SK-MEL-5 (cell line): ENCODE data around the gene BABAM2. TPM values are rescaled to one million over a fixed set of nuclear protein-coding genes. Genes with fewer than 3 reads are reported as not detected.
"Not testable (repeated sequence)": the region's sequence is repeated elsewhere in the genome, so short reads cannot be mapped to it uniquely, and the experiment has no call there.

Experiments used
- DNase-seq: peaks from one replicate; pipeline ENCODE4 v3.0.0-alpha.2; 2016; ENCODE audit warnings: low read depth, low spot score
- in situ Hi-C: cut with HindIII; loops from 2 replicates; pipeline ENCODE4 v1.10.0; 2016; ENCODE audit warnings: low sequenced_read_pairs, high pct_unique_total_duplicates, low pct_unique_long_range_greater_than_20kb
- total RNA-seq: library from RNA; depleted of rRNA; stranded (reverse); fragments of >200 nt; shearing (Covaris generic); gene quantifications from 2 replicates; pipeline ENCODE4 v1.2.3, GENCODE V29; 2014

BABAM2 gene
- total RNA-seq, 1 experiment from 2014 or later, result 50.7 TPM

DNA sequence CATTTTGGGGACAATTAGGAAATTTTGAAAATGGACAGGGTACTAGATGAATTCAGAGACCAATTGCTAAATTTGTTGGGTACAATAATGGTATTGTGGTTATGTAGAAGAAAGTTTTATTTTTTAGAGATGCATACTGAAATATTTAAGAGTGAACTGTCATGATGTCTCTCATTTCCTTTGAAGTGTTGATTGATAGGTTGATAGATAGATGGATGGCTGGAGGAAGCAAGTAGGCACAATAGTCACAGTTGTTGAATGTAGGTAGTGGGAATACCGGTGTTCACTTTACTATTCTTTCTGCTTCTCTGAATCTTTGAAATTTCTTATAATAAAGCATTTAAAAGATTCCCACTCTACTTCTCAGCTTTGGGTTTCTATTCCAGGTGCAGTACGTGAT, 350.4 kb downstream of the BABAM2 start:
- DNase-seq, result no peak
- in situ Hi-C loops, result no loop called here

DNA sequence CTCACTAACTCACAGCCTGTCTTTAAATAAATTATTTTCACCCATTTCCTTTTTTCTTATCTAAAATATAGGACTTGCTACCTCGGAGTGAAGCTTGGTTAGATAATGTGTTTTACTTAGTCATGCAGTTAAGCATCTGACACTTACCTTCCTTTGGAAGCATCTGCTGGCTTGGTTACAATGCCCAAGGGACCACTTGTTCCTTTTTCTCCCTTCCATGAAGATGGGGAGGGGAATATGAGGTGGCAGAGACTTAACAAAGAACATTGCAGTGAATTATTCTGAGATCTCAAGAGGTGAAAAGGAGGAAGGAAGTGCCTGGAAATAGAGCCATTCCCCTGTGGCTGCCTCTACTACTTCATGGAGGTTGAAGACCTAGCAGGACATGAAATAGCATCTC, 356.8 kb downstream of the BABAM2 start:
- no peak for DNase-seq
- in situ Hi-C loops, result no loop called here

DNA sequence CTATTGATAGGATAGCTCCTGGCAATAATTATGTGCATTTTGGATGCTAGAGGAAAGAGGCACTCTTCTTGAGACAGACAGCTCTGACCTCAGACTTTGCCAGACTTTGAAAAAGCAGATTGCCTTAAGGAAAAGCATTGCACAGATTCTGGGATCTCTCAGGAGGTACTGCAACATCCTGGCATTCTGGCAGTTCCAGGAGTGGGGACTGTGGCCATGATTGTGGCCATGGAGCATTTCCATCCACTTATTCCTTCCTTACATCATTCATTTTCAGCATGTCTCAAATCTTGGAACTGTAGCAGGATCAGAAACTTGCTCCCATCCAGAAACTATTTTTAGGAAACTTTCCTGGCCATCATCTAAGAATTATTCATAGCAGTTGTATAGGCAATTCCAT, 357.2 kb downstream of the BABAM2 start:
- in situ Hi-C loops, result no loop called here
- no peak for DNase-seq

DNA sequence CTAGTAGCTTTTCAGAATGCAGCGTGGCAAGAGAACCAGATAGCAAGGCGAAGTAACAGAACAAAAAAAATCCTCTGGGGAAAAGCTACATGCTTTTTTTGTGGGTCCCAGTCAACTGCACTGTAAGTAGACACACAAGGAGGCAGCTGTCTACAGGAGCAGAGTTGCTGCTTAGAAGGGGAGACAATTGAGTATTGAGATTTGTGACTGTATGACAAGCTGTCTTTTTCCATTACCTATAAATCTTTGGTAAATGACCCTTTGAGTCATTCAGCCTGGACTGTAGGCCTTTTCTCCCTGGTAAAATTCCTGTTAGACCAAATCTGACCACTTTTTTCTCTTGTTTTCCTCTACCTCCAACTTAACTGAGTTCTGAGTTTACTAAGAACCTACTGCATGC, 358.0 kb downstream of the BABAM2 start:
- peak; percentile 35 for DNase-seq
- in situ Hi-C loops, result no loop called here

DNA sequence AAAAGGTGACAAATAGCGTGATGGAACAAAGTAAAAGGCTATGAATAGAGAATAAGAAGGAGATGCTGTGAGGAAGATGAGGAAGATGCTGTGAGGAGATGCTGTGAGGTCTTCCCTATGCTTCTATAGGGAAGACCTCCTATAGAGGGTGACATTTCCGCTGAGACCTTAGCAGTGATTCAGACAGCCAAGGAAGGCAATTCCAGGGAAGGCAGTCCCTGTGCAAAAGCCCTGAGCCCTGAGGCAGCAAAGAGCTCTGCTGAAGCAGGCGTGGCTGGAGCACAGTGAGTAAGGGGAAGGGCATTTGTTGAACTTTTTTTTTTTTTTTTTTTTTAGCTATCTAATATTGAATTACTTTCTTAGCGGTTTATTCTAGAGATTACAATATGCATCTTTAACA, 359.5 kb downstream of the BABAM2 start:
- DNase-seq, result no peak
- in situ Hi-C loops, result no loop called here

DNA sequence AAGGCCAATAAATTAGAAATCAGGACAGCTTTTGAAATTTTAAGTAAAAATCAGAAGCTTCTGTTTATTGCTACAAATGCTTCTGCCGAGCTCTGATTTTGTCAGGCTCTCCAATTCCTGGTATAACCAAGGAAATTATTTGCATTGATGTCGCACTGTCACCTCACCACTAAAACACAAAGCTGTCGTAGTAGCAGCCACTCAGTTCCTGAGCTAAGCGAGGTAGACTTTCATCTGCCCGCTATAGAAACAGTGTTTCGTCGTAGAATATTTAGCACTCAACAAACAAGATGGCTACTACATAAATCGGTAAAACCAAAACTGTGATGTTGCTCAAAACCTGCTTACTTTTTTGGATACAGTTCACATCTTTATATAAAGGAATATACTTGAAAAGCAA, 360.8 kb downstream of the BABAM2 start:
- DNase-seq, result no peak
- in situ Hi-C loops, result no loop called here

DNA sequence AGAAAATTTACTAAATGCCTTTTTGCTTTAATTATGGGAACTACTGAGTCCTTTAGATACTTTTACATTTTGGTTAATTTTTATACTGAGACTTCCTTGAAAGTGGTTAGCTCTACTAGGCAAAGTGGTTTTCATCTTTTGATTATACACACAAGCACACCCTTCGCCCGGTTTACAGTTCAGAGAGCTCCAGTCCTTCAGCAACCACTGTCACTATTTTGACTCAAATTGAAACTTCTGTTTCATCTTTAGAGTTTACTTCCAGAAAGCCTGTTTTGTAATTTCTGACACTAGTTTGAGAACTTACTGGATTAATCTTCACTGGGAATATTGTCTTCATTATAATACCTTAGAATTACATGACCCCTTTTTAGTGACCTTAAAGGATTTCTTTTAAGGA, 361.8 kb downstream of the BABAM2 start:
- in situ Hi-C loops, result no loop called here
- no peak for DNase-seq

DNA sequence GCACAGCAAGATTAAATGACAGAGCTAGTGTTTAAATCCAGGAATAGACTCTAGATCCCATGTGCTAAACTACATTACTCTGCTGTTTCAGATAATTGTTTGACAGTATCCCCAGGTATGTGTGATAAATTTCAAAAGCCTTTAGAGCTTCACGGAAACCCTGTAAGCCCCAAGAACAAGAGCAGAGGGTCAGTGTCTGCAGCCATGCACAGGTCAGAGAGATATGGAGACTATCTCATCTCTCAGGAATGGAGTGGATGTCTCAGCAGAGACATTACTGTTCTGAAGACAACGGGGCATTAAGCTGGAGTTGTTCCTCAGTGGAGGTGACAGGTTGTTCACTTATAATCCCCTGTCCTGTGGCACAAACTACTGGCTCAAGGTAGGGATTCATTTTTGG, 363.0 kb downstream of the BABAM2 start:
- in situ Hi-C loops, result no loop called here
- no peak for DNase-seq

DNA sequence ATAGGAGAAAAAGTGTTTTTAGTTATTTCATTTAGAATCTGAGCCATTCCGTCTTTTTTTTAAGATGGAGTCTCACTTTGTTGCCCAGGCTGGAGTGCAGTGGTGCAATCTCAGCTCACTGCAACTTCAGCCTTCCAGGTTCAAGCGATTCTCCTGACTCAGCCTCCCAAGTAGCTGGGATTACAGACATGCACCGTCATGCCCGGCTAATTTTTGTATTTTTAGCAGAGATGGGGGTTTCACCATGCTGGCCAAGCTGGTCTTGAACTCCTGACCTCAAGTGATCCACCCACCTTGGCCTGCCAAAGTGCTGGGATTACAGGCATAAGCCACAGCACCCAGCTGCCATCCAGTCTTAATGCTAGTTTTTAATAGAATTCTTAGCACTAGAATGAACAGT, 364.7 kb downstream of the BABAM2 start:
- in situ Hi-C loops, DNase-seq: not testable (repeated sequence)

DNA sequence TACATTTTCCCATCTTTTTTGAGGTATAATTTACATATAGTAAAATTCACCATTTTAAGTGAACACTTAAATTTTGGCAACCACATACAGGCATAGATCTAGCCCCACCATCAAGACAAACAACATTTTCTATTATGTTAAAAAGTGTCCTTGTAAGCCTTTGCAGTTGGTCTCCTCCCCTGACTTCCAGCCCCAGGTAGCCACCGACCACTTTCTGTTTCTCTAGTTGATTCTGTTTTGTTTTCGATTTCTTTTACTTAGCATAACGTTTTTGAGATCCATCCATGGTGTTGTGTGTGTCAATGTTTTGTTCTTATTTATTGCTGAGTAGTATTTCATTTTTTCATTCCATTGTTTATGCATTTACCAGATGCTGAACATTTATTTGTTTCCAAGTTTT, 366.7 kb downstream of the BABAM2 start:
- no peak for DNase-seq
- in situ Hi-C loops, result no loop called here

DNA sequence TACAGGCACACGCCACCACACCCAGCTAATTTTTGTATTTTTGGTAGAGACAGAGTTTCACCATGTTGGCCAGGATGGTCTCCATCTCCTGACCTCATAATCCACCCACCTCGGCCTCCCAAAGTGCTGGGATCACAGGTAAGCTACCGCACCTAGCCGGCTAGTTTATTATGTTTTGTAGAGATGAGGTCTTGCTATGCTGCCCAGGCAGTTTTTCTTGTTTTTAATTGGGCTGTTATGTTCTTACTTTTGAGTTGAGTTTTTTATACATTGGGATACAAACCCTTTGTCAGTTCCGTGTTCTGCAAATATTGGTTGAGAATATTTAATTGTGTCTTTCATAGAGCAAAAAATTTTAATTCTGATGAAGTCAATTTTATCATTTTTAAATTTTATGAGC, 368.7 kb downstream of the BABAM2 start:
- DNase-seq, in situ Hi-C loops: not testable (repeated sequence)

DNA sequence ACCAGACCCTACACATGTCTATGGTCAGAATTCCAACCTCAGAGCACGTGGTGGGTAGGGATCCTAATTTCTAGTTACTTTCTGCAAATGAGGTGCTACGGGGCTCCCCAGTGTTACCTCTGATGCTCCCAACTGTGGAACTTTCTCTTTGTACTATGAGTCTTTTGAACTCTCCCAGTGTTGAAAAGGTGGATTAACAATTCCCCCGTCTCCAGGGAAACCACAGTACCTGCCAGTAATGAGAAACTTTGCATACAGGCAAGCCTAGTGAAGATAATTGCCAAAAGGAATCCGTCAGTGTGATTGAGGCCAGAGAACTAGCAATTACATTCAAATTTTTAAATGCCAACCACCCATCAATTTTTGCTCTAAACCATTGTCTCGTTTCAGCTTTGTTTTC, 373.2 kb downstream of the BABAM2 start:
- no peak for DNase-seq
- in situ Hi-C loops, result no loop called here

DNA sequence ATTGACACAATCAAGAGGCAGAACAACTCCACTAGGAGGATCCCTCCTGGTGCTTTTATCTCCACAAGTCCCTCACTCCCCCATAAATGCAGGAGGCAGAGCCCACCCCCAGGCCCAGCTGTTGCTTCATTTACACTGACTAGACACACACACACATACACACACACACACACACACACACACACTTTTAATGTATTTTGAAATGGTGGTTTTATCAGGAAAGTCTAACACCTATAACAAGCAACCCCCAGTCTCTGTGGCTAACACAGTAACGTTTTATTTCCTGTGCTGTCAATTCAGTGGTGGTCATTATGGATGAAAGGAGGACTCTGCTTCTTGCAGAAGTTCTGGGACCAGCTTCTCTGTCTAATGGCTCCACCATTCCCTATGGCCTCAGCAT, 376.8 kb downstream of the BABAM2 start:
- in situ Hi-C loops, result no loop called here
- no peak for DNase-seq

DNA sequence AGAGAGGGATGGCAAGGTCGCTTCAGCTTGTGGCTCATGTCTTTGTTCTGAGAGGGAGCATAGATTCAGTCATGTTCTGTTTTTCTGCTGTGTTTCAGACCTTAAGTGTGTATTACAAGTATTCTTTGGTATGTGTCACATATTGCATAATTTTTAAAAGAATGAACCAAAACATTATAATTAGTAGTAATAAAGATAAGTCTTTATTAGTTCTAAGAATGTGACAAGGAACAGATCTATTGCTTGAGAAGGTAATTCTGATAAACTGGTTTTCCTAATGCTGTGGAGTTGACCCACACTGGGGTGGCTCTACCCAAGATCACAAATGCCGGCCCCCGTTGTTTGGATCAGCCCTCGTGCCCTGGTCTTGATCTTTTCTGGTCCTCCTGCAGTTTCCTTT, 377.9 kb downstream of the BABAM2 start:
- in situ Hi-C loops, result no loop called here
- DNase-seq, result no peak

DNA sequence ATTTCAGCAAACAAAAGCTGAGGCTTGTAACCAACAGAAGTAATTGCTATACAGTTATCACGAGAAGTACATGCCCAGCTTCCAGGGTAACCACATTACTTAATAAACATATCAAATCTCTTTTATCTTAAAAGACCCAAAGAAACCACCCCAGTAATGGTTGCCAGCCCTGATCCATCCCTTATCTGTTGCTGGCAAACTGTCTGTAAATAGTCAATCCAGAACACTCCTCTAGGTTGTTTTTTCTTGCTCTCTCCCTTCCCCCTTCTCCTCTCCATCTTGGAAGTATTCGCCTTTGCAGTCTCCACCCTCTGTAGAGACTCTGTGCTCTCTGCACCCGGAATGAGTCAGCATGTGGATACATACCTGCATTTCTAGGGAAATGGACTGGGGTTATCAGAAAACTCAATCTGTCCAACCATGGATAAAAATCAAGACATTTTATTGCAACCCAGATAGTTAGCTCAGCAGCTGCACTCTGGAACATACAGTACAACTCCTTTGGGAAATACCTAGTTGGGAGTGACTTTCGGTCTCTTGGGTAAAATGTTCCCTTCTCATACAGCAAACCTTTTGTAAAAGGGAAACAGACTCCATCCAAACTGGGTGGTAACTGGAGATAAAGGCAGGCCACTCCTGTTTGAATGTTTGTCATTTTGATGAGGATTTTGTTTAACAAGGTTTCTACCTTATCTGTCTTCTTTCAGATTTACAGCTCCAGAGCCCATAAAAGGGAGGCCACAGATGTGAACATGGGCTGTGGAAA, 378.7 kb downstream of the BABAM2 start:
- DNase-seq, result no peak
- in situ Hi-C loops, result no loop called here

DNA sequence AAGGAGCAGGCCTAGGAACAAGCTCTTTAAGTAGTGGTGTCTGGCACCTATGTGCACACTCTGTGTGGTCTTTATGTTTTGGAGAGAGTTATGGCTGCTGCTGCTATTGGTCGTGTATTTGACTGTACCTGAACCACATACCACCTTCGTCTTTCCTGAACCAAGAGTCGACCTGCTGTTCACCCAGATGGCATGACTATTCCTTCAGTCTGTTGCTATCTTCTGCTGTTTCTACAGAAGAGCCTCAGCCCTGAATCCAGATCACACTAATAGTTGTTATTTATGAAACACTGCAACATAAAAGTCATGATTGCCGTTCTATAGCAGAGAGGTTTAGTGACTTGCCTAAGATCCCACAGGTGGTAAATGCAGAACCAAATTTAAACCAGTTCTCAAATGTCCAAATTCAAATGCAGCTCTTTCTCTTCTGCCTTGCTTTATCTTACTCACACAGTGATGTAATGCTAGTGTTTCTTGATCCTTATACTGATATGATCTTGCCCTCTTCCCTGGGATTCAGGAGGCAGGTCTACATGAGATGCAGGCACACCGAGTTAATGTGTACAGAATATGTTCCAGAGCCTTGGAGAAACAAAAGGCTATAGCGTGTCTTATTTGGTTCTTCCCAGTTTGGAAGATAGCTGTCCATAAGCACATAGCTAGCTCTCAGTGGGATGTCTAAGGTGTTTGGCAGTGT, 380.1 kb downstream of the BABAM2 start:
- in situ Hi-C loops, result no loop called here
- no peak for DNase-seq

DNA sequence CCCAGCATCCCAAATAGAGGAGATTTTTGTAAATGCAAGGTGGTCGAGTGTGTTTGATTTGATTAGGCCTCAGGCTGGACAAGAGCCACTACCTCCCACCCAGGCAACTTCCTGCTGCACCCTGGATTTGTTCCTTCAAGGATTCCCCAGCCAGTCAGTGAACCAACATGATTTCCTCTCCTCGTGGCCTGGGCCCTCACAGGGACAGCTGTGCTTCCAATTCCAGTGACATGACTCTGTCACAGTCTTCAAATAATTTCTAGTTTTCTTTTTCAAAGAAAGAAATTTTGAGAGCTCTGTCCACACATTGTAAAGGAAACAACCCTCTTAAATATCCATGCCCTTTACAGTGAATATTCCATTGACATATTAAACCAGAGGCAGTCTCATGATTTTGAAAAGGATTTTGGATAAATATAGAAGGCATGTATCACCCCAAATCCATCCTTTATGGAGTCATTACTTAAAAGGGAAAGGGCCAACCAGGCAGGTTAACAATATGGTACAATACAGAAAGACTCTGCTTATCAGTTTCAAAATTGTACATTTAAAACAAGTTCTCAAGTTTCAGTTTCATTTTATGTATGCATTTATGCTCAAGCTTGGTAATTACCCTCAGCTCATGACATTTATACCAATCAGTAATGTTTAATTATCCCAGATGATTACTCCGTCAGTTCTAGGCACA, 380.8 kb downstream of the BABAM2 start:
- no peak for DNase-seq
- in situ Hi-C loops, result no loop called here

DNA sequence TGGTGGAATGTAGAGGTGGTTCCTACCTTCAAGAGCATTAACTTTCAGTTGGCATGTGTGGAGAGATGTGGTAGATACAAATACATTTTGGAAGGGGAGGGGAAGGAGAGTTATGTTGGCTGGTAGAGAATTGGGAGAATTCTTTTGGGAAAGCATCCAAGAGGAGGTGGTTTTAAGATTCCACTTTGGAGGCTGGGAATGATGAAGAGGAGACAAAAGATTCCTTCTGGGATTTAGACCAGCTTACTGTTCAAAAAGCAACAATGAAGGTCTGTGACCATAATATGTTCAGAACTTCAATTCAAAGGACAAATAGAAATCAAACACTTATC, 381.4 kb downstream of the BABAM2 start:
- in situ Hi-C loops, result no loop called here
- no peak for DNase-seq

DNA sequence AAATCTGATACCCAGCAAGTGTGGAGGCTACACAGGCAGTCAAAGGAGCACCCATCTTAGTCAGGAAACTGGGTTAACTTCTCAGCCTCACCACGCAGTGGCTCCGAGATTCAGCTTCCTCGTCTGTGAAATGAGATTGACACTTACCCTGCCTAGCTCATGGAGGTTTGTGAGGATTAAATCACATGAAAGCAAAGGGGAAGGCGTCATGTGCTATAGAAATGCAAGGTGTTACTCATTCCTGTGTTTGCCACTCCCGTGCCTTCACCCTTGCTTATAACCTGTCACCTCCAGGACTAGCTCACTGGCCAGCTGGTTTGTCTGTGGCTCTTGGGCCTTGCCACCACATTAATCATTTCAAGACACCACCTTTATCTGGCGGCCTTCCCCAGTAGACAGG, 383.2 kb downstream of the BABAM2 start:
- no peak for DNase-seq
- in situ Hi-C loops, result no loop called here
